CD14-positive monocyte (primary cell): ENCODE results near the gene PKN3. TPM values are rescaled to one million over a fixed set of nuclear protein-coding genes. Genes with fewer than 3 reads are reported as not detected.

Experiments used
- DNase-seq, 3 donors: peaks; one replicate each; pipeline ENCODE4 v3.0.0-alpha.2; 2011 to 2022
- H2AFZ ChIP-seq: 2 replicates; pipeline ENCODE4 v1.6.0; 2012; ENCODE audit warnings: mild to moderate bottlenecking, low read depth, low read length, inconsistent platforms; ENCODE audit not compliant: insufficient read depth, poor library complexity, severe bottlenecking
- H3K27ac ChIP-seq, 2 donors: 1 replicate in 1 of 2; 2 replicates in 1 of 2; pipeline ENCODE4 v1.5.1; 2012 to 2013; ENCODE audit warnings: low read length in 2 of 2, control low read depth in 1 of 2, inconsistent platforms in 1 of 2, low read depth in 1 of 2, mild to moderate bottlenecking in 1 of 2
- H3K27me3 ChIP-seq, 2 donors: one replicate each; pipeline versions ENCODE4 v1.6.0 to v1.6.1; 2011 to 2013; ENCODE audit warnings: low read length in 2 of 2; ENCODE audit not compliant: control insufficient read depth in 2 of 2, insufficient read depth in 2 of 2
- H3K36me3 ChIP-seq, 2 donors: replicated peaks in 1 of 2; 1 replicate in 1 of 2; 2 replicates in 1 of 2; pipeline versions ENCODE4 v1.5.1 to v1.6.1; 2012 to 2013; ENCODE audit warnings: low read length in 2 of 2, control low read depth in 1 of 2, inconsistent platforms in 1 of 2, mild to moderate bottlenecking in 1 of 2; ENCODE audit not compliant: insufficient read depth in 2 of 2, control insufficient read depth in 1 of 2
- H3K4me1 ChIP-seq, 2 donors: 1 replicate in 1 of 2; 2 replicates in 1 of 2; pipeline versions ENCODE4 v1.5.1 to v1.6.1; 2012 to 2013; ENCODE audit warnings: low read length in 2 of 2, control low read depth in 1 of 2, inconsistent platforms in 1 of 2, mild to moderate bottlenecking in 1 of 2, moderate library complexity in 1 of 2; ENCODE audit not compliant: insufficient read depth in 2 of 2, control insufficient read depth in 1 of 2
- H3K4me2 ChIP-seq: replicated peaks from 2 replicates; pipeline ENCODE3; 2012; ENCODE audit warnings: low read length, moderate library complexity, mild to moderate bottlenecking; ENCODE audit not compliant: poor library complexity, severe bottlenecking; ENCODE audit errors: extremely low read depth
- H3K4me3 ChIP-seq, 3 experiments: fragments of 200-600 bp in 1 of 3; sonication (generic) in 1 of 3; replicated peaks in 1 of 3; 1 replicate in 2 of 3; 2 replicates in 1 of 3; pipeline ENCODE4 v1.5.1; 2011 to 2013; ENCODE audit warnings: low read length in 3 of 3, mild to moderate bottlenecking in 3 of 3, control low read depth in 2 of 3, low read depth in 2 of 3, inconsistent platforms in 1 of 3, moderate library complexity in 1 of 3
- H3K79me2 ChIP-seq: 2 replicates; pipeline ENCODE4 v1.6.0; 2012; ENCODE audit warnings: mild to moderate bottlenecking, control low read depth, inconsistent platforms, low read length, moderate library complexity; ENCODE audit not compliant: insufficient read depth
- H3K9ac ChIP-seq: 2 replicates; pipeline ENCODE4 v1.6.0; 2017; ENCODE audit warnings: low read length, mild to moderate bottlenecking; ENCODE audit not compliant: insufficient read depth, poor library complexity, severe bottlenecking
- H3K9me3 ChIP-seq, 2 donors: replicated peaks in 1 of 2; 1 replicate in 1 of 2; 2 replicates in 1 of 2; pipeline versions ENCODE4 v1.5.1 to v1.6.1; 2012 to 2013; ENCODE audit warnings: low read length in 2 of 2, control low read depth in 1 of 2; ENCODE audit not compliant: control insufficient read depth in 1 of 2, insufficient read depth in 1 of 2
- H4K20me1 ChIP-seq: 2 replicates; pipeline ENCODE4 v1.6.0; 2012; ENCODE audit warnings: mild to moderate bottlenecking, low read length, control low read depth, moderate library complexity; ENCODE audit not compliant: insufficient read depth
- H3K27ac Mint-ChIP-seq, 7 donors: one replicate each; pipeline ENCODE4 v1.8.0; 2020; ENCODE audit warnings: mild to moderate bottlenecking in 7 of 7, mixed read lengths in 7 of 7, moderate library complexity in 6 of 7, inconsistent platforms in 2 of 7
- H3K27me3 Mint-ChIP-seq, 3 donors: one replicate each; pipeline ENCODE4 v1.8.0; 2021 to 2022; ENCODE audit warnings: low read depth in 3 of 3, mild to moderate bottlenecking in 3 of 3, mixed read lengths in 3 of 3, moderate library complexity in 3 of 3, inconsistent platforms in 1 of 3
- H3K36me3 Mint-ChIP-seq, 2 donors: one replicate each; pipeline ENCODE4 v1.8.0; 2020; ENCODE audit warnings: mixed read lengths in 2 of 2, inconsistent platforms in 1 of 2, mild to moderate bottlenecking in 1 of 2
- H3K4me1 Mint-ChIP-seq: one replicate; pipeline ENCODE4 v1.8.0; 2020; ENCODE audit warnings: mild to moderate bottlenecking, mixed read lengths
- H3K4me3 Mint-ChIP-seq, 2 donors: one replicate each; pipeline ENCODE4 v1.8.0; 2020; ENCODE audit warnings: mild to moderate bottlenecking in 2 of 2, mixed read lengths in 2 of 2, moderate library complexity in 1 of 2
- H3K9me3 Mint-ChIP-seq, 7 donors: one replicate each; pipeline ENCODE4 v1.8.0; 2020 to 2022; ENCODE audit warnings: mixed read lengths in 7 of 7, mild to moderate bottlenecking in 6 of 7, moderate library complexity in 6 of 7, inconsistent platforms in 2 of 7
- WGBS: methylation state at CpG from one replicate; pipeline ENCODE4 v1.1.5; 2013; ENCODE audit warnings: missing lambda C conversion rate; ENCODE audit not compliant: insufficient coverage; 5-methylcytosine and 5-hydroxymethylcytosine counted together
- intact Hi-C, 2 donors: fragments of 100-400 bp; cut with micrococcal nuclease; formaldehyde crosslinking; loops; one replicate each; pipeline versions ENCODE4 v1.15.0 to v1.15.1; 2023
- polyA plus RNA-seq, 3 donors: library from polyadenylated mRNA; depleted of rRNA in 1 of 3; unstranded in 2 of 3; stranded (reverse) in 1 of 3; fragments of 300-500 nt in 2 of 3; fragments of >200 nt in 1 of 3; fragmentation: Illumina TruSeq in 2 of 3; gene quantifications; 1 replicate in 2 of 3; 2 replicates in 1 of 3; pipeline ENCODE4 v1.2.3, GENCODE V29; 2012 to 2021
- TF ChIP-seq, protein P1 (sequence below): fragments of 200-600 bp; IDR thresholded peaks from one replicate; pipeline ENCODE4 v1.8.0; 2022; ENCODE audit warnings: antibody characterized with exemption, mild to moderate bottlenecking

Gene PKN3
- polyA plus RNA-seq, 3 donors, result 0.11 to 0.49 (median 0.27) TPM

DNA sequence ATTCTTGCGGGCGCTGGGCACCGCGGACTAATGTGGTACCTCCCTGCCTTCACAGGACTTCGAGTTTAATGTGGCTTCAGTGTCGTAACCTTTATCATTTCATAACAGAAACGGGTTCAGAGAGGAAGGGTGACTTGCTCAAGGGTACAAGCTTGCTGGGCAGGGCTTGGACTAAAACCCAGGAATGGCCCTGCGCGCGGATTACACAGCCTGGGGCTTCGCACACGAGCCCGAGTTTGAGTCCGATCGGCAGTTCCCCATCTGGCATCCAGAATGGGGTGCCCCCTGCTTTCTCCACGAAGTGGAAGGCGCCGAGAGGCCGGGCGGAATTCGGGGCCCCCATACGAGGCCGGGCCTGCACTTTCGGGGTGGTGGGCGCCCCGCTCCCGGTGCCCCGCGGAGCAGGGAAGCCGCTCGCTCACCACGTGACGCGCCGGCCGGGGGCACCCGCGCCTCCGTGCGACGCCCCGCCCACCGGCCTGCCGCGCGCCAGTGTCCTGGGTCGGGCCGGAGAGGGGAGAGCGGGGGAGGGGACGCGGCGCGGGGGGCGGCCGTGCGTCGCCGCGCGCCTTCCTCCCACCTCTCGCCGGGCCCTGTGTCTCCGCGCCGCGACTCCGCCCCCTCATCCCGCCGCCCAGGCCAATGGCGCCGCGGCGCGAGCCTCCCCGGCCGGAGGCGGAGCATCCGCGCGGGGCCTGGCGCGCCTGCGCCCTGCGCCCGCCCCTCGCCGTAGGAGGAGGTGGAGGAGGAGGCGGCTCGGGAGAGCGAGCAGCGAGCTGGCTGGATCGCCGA, 13.6 kb upstream of the PKN3 start, which contains the start of gene SET:
TSS of gene SET (plus strand) at position 722 of the 792 bp plus-strand sequence. CDS start 361 bp downstream, outside the sequence.
- DNase-seq, result peak; percentile 85 to 86 (median 86)
- H2AFZ ChIP-seq, result peak within 1 kb of the TSS; percentile 88
- peaks cover 0 to 3% of the 10 kb centered on the region in 2 donors for H3K9me3 ChIP-seq
- peak within 1 kb of the TSS; percentile 75 for H3K9ac ChIP-seq
- peak within 1 kb of the TSS; percentile 73 to 88 for H3K4me3 Mint-ChIP-seq
- peaks cover 25% of the 10 kb centered on the region in 2 donors for H3K36me3 ChIP-seq
- H3K27me3 Mint-ChIP-seq, result peaks cover 0 to 3% (median 2%) of the 10 kb centered on the region in 3 donors
- H3K36me3 Mint-ChIP-seq, result peaks cover 25 to 26% of the 10 kb centered on the region in 2 donors
- WGBS, result under 1% methylated on average over 87 of the region's 93 CpGs
- peak within 1 kb of the TSS; percentile 85 to 87 for H3K27ac ChIP-seq
- peaks cover 32% of the 10 kb centered on the region for H4K20me1 ChIP-seq
- H3K4me1 Mint-ChIP-seq, result peaks cover 59% of the 10 kb centered on the region
- no peaks in the 10 kb centered on the region for H3K27me3 ChIP-seq
- TF ChIP-seq, protein P1, sequence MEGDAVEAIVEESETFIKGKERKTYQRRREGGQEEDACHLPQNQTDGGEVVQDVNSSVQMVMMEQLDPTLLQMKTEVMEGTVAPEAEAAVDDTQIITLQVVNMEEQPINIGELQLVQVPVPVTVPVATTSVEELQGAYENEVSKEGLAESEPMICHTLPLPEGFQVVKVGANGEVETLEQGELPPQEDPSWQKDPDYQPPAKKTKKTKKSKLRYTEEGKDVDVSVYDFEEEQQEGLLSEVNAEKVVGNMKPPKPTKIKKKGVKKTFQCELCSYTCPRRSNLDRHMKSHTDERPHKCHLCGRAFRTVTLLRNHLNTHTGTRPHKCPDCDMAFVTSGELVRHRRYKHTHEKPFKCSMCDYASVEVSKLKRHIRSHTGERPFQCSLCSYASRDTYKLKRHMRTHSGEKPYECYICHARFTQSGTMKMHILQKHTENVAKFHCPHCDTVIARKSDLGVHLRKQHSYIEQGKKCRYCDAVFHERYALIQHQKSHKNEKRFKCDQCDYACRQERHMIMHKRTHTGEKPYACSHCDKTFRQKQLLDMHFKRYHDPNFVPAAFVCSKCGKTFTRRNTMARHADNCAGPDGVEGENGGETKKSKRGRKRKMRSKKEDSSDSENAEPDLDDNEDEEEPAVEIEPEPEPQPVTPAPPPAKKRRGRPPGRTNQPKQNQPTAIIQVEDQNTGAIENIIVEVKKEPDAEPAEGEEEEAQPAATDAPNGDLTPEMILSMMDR, result no peak
- peaks cover 55 to 62% of the 10 kb centered on the region in 2 donors for H3K4me1 ChIP-seq
- intact Hi-C loops, result loop anchor here in 1 of 2 donors (2.0 kb wide), 1 partner anchor 34 kb away; no protein-coding TSS in a partner anchor
- H3K79me2 ChIP-seq, result peaks cover 77% of the 10 kb centered on the region
- H3K4me2 ChIP-seq, result peak within 1 kb of the TSS; percentile 96
- peak within 1 kb of the TSS; percentile 78 to 95 (median 92) for H3K27ac Mint-ChIP-seq
- peaks cover 0 to 6% (median 4%) of the 10 kb centered on the region in 7 donors for H3K9me3 Mint-ChIP-seq
- peak within 1 kb of the TSS; percentile 45 to 90 (median 90) for H3K4me3 ChIP-seq

DNA sequence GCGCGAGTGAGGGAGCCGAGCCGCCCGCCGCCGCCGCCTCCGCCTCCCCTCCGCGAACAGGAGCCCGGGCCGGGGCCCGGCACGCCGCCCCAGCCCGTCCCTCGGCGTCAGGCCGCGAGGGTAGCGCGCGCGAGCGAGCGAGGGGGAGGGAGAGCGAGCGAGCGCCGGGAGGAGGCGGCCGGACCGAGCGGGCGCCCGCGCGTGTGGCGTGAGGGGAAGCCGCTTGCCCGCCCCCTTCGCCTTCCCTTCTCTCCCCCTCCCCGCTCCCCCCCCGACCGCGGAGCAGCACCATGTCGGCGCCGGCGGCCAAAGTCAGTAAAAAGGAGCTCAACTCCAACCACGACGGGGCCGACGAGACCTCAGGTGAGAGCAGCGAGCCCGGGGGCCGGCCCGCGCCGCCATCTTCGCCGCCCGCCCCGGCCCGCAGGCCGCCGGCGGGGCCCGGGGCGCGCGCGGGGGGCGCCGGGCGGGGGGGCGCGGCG, 13.0 kb upstream of the PKN3 start:
- Histone ChIP-seq H3K27ac (peak overlapping the region; percentile 41 to 66), H3K36me3 (peaks cover 31% of the 10 kb centered on the region in 2 donors), H3K79me2 (peaks cover 75% of the 10 kb centered on the region), H3K4me1 (peaks cover 55 to 60% of the 10 kb centered on the region in 2 donors), H4K20me1 (peaks cover 37% of the 10 kb centered on the region), H2AFZ (peak overlapping the region; percentile 53), H3K9ac (peak overlapping the region; percentile 75), H3K4me2 (peak overlapping the region; percentile 85), H3K9me3 (peaks cover 0 to 3% of the 10 kb centered on the region in 2 donors), H3K4me3 (peak overlapping the region; percentile 45 to 74 (median 74)), H3K27me3 (no peaks in the 10 kb centered on the region)
- peaks cover 56% of the 10 kb centered on the region for H3K4me1 Mint-ChIP-seq
- peak in 2 of 3 donors; percentile 39 to 51 for DNase-seq
- peaks cover 0 to 2% (median under 1%) of the 10 kb centered on the region in 3 donors for H3K27me3 Mint-ChIP-seq
- peaks cover 0 to 6% (median 4%) of the 10 kb centered on the region in 7 donors for H3K9me3 Mint-ChIP-seq
- intact Hi-C loops, result loop anchor here in 1 of 2 donors (2.0 kb wide), 1 partner anchor 35 kb away; no protein-coding TSS in a partner anchor
- under 1% methylated on average over 65 of the region's 80 CpGs for WGBS
- H3K36me3 Mint-ChIP-seq, result peaks cover 31 to 33% of the 10 kb centered on the region in 2 donors
- TF ChIP-seq, protein P1, result no peak
- H3K4me3 Mint-ChIP-seq, result peak overlapping the region; percentile 60 to 72
- peak overlapping the region in 4 of 7 donors; percentile 53 to 74 (median 68) for H3K27ac Mint-ChIP-seq
